HG03439 (cell line): Measurements from ENCODE around the gene KCNJ8.

ENCODE experiments used
- ATAC-seq: cut with Tn5 transposase; IDR thresholded peaks from one replicate; pipeline ENCODE4 v1.9.1; 2021; ENCODE audit warnings: mild to moderate bottlenecking, moderate library complexity; ENCODE audit not compliant: unreplicated experiment

Gene KCNJ8

DNA sequence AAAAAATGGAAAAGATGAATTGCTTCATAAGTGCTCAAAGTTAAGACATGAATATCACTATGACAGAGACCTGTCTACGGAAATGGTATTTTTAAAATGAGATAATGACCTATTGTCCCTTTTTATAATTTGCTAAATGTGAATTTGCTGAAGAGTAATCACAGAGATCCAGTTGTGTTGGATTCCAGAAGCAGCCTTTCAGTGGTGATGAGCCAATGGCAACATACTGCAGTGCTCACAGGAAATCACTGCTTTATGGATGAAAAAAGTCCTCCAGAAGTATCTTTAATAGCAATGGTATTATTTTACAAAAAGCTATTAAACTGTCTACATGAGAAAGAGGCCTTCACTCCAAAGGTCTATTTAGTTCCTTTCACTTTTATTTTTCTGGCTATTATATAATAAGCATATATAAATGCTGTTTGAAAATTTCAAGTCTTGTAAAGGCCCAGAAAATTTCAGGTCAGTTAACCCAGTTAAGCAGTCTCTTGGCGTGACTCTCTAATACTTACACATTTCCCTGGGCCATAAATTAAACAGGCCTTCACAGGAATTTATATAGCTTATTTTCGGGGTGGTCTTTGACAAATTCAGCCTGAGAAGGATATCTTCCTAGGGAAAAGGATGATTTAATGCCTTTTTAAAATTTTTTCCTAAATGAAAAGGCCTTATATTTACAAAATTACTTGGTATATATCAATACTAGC, 55.4 kb downstream of the KCNJ8 start:
- no peak for ATAC-seq

DNA sequence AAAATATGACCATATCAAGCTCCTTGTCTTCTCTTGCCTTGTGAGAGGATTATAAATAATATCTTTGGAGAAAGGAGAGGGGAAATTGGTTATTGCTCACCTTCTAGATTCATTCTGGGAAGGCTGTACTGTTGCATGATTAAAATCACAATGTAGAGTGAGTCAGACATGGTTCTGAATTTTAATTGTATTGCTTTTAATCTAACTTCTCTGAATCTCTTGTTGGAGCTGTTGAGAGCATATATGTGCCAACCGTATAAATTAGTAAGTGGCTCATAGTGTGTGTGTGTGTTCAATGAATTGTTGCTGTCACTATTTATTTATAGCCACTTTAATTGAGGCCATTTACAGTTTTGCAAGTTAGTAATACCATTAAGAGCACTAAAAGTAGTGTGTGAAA, 56.1 kb downstream of the KCNJ8 start:
- ATAC-seq, result no peak

DNA sequence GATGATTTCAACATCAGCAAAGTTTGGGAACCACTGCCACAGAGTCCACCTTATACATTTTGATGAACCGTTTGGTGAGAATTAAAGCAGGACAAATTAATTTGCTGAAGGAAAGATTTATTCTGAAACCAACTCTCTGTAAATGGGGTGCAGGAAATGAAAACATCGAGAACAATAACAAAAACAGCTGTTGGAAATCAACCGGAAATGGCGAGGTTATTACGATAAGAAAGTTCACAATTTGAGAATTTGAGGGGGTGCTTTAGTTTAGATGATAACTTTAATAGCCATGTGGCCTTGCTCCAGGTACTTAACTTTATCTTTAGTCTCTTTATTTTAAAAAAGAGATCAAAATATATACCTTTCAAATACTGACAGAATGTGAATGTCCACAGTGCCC, 56.7 kb downstream of the KCNJ8 start:
- ATAC-seq, result no peak

DNA sequence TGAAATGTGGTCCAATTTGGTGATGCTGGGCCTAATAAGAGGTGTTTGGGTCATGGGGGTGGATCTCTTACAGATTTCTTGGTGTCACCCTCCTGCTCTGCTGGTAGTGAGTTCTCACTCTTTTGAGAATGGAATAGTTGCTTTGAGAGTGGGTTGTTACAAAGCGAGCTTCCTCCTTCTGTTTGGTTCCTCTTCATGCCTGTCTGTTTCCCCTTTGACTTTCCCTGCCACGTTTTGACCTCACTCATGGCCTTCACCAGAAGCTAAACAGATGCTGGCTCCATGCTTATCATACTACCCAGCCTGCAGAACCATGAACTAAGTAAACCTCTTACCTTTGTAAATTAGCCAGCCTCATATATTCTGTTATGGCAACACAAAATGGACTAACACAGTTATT, 59.1 kb downstream of the KCNJ8 start:
- ATAC-seq, result no peak
